PC-3 (cell line): Measurements from ENCODE around the gene GRB7.

Experiments used
- EZH2phosphoT487 ChIP-seq: fragments of 300-600 bp; sonication (generic); IDR thresholded peaks from 2 replicates; pipeline ENCODE4 v1.6.1; 2018; ENCODE audit warnings: mild to moderate bottlenecking, antibody characterized with exemption, low read length, borderline replicate concordance
- TF ChIP-seq, protein P1 (sequence below): fragments of 300-600 bp; sonication (generic); conservative IDR thresholded peaks from 2 replicates; pipeline ENCODE4 v1.5.1; 2017; ENCODE audit warnings: antibody characterized with exemption, low read depth, mild to moderate bottlenecking, low read length

DNA sequence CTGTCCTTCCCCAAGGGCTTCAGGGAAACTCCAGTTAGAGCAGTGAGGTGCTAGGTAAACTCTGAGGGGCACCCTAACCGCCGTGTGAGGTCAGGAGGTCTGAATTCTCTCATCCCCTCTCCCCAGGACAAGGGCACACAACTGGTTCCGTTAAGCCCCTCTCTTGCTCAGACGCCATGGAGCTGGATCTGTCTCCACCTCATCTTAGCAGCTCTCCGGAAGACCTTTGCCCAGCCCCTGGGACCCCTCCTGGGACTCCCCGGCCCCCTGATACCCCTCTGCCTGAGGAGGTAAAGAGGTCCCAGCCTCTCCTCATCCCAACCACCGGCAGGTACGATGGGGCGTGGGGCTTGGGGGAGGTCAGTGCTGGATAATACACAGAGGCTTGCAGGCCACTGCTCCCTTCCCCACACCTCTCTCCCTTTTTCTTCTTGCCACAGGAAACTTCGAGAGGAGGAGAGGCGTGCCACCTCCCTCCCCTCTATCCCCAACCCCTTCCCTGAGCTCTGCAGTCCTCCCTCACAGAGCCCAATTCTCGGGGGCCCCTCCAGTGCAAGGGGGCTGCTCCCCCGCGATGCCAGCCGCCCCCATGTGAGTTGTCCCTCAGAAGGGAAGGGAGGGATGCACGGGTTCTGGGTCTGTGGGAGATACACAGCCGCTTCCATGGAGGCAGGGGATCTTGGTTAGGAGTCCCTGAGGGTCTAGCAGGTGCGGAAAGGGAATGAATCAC, 4.6 kb downstream of the GRB7 start:
- TF ChIP-seq, protein P1, sequence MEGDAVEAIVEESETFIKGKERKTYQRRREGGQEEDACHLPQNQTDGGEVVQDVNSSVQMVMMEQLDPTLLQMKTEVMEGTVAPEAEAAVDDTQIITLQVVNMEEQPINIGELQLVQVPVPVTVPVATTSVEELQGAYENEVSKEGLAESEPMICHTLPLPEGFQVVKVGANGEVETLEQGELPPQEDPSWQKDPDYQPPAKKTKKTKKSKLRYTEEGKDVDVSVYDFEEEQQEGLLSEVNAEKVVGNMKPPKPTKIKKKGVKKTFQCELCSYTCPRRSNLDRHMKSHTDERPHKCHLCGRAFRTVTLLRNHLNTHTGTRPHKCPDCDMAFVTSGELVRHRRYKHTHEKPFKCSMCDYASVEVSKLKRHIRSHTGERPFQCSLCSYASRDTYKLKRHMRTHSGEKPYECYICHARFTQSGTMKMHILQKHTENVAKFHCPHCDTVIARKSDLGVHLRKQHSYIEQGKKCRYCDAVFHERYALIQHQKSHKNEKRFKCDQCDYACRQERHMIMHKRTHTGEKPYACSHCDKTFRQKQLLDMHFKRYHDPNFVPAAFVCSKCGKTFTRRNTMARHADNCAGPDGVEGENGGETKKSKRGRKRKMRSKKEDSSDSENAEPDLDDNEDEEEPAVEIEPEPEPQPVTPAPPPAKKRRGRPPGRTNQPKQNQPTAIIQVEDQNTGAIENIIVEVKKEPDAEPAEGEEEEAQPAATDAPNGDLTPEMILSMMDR: no peak
- no peak for TF ChIP-seq EZH2phosphoT487
